ENCODE measurements around the gene LSP1. TPM values are rescaled to one million over a fixed set of nuclear protein-coding genes. Genes with fewer than 3 reads are reported as not detected.

Gene LSP1
- total RNA-seq, 1 donor from 2014 or later: not detected

DNA sequence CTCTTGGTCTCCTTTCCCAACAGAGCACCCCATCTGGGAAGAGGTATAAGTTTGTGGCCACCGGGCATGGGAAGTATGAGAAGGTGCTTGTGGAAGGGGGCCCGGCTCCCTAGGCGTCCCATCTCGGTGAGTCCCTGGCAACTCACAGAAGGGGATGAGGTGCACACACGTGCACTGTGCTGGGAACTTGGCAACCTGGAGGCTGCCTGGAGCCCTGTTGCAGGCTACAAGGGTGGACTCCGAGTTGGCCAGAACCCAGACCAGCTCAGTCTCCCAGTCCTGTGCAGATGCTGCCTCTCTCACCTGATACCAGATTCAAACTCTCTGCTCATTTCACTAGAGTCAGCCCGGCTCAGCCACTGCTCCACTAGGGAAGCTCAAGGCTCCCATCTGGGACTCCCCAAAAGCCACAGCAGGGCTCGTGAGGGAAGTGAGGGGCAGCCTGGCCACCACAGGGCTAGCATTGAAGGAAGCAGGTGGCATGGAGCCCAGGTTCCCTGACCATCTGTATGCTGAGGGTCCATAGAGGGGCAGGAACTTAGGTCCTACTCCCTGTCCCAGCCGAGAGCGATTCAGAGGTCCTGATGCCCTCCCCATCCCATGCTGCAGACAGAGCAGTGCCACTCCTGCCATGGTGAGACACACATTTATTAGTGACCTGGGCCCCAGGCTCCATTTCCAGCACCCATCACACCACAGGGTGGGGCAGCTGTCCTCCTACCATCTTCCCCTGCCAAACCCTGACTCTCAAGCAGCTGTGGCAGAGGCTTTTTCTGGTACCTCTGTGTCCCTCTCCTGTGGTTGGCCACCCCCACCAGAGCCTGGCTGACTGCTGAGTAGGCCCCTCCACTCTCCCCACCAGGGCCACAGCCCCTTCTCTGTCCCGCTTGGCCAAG lies 34.8 kb downstream of the LSP1 start:
- H3K27ac Mint-ChIP-seq (ENCODE audit: unreplicated experiment): no peak overlapping the region
- peaks cover 5% of the 10 kb centered on the region for H3K27me3 Mint-ChIP-seq (ENCODE audit: unreplicated experiment)
- TF ChIP-seq, protein P1, sequence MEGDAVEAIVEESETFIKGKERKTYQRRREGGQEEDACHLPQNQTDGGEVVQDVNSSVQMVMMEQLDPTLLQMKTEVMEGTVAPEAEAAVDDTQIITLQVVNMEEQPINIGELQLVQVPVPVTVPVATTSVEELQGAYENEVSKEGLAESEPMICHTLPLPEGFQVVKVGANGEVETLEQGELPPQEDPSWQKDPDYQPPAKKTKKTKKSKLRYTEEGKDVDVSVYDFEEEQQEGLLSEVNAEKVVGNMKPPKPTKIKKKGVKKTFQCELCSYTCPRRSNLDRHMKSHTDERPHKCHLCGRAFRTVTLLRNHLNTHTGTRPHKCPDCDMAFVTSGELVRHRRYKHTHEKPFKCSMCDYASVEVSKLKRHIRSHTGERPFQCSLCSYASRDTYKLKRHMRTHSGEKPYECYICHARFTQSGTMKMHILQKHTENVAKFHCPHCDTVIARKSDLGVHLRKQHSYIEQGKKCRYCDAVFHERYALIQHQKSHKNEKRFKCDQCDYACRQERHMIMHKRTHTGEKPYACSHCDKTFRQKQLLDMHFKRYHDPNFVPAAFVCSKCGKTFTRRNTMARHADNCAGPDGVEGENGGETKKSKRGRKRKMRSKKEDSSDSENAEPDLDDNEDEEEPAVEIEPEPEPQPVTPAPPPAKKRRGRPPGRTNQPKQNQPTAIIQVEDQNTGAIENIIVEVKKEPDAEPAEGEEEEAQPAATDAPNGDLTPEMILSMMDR (IDR thresholded peaks at IDR 0.05; ENCODE audit: unreplicated experiment): no peak
- no peak for DNase-seq (ENCODE audit: low spot score)
- no peak overlapping the region for H3K4me3 Mint-ChIP-seq (ENCODE audit: unreplicated experiment)
- H3K36me3 Mint-ChIP-seq (ENCODE audit: low read depth, unreplicated experiment): no peaks in the 10 kb centered on the region
- no peaks in the 10 kb centered on the region for H3K4me1 Mint-ChIP-seq (ENCODE audit: unreplicated experiment)
- H3K9me3 Mint-ChIP-seq (ENCODE audit: unreplicated experiment): no peaks in the 10 kb centered on the region

DNA sequence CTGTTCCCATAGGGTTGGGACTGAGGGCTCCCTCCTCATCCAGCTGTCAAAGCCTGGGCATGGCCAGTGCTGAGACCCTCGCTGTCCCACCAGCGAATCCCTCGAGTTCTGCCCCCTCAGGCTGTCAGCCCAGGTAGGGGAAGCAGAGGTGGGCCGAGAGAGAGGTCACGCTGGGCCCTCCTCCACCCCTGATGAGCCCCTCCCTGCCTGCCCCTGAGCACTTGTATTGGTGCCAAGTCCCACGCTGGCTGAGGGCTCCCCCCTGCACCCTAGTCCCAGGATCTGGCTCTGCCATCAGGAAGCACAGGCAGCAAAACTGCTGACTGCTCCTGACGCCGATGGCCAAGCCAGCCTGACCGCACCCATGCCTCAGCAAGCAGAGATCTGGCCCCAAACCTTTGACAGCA lies 35.5 kb downstream of the LSP1 start:
- Mint-ChIP-seq H3K36me3 (ENCODE audit: low read depth, unreplicated experiment) (no peaks in the 10 kb centered on the region), H3K4me1 (ENCODE audit: unreplicated experiment) (no peaks in the 10 kb centered on the region), H3K27ac (ENCODE audit: unreplicated experiment) (no peak overlapping the region), H3K9me3 (ENCODE audit: unreplicated experiment) (no peaks in the 10 kb centered on the region), H3K27me3 (ENCODE audit: unreplicated experiment) (peaks cover 5% of the 10 kb centered on the region), H3K4me3 (ENCODE audit: unreplicated experiment) (no peak overlapping the region)
- DNase-seq (ENCODE audit: low spot score): no peak
- TF ChIP-seq, protein P1 (IDR thresholded peaks at IDR 0.05; ENCODE audit: unreplicated experiment): no peak

DNA sequence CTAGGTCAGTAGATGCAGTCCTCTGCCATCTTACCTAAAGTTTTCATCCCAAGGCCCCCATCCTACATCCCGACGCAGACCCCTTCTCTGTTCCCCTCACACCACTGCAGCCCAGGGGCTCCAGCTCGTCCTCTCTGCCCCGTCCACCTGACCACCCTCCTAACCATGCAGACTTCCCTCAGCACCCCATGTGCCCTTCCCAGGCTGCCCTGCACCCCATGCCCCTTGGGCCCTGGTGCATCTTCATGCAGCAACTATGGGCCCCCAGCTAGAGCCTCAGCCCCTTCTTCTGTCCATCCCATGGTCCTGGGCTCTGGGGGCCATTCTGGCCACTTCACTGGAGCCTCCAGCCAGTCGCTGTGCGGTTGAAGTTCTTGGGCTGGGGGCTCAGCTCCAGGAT lies 35.9 kb downstream of the LSP1 start:
- Mint-ChIP-seq H3K27me3 (ENCODE audit: unreplicated experiment) (peaks cover 5% of the 10 kb centered on the region), H3K4me3 (ENCODE audit: unreplicated experiment) (no peak overlapping the region), H3K27ac (ENCODE audit: unreplicated experiment) (no peak overlapping the region), H3K4me1 (ENCODE audit: unreplicated experiment) (no peaks in the 10 kb centered on the region), H3K9me3 (ENCODE audit: unreplicated experiment) (no peaks in the 10 kb centered on the region), H3K36me3 (ENCODE audit: low read depth, unreplicated experiment) (no peaks in the 10 kb centered on the region)
- TF ChIP-seq, protein P1 (IDR thresholded peaks at IDR 0.05; ENCODE audit: unreplicated experiment): no peak
- no peak for DNase-seq (ENCODE audit: low spot score)

DNA sequence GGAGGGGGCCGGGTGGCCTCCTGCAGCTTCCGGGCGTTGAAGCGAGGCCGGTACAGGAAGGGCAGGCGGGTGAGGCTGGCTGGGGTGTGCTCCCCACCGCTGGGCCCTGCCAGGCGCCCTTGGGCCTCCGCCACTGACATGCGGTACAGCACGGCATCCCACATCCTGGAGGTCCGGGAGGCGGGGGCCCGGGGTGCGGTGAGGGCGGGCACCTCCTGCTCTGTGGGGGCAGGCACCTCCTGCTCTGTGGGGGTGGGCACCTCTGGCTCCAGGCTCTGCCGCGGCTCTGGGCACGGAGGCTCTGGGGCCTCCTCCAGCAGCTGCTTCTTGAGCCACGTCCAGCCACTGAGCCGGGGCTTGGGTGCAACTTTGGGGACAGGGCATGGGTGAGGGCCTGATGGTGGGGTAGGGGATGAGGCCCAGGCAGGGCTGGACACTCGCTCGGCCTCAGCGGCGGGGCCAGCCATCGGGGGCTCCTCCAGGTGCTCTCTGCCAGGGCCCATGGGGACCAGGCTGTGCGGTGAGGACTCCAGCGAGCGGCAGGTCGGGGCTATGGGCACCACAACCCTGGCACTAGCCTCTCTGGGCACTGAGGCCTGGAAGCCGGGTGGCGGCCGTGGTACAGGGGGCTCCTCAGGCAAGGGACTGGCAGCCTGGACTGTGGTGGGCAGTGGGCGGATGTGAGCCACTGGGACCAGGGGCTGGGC lies 36.5 kb downstream of the LSP1 start:
- H3K9me3 Mint-ChIP-seq (ENCODE audit: unreplicated experiment): no peaks in the 10 kb centered on the region
- H3K36me3 Mint-ChIP-seq (ENCODE audit: low read depth, unreplicated experiment): no peaks in the 10 kb centered on the region
- H3K27me3 Mint-ChIP-seq (ENCODE audit: unreplicated experiment): peaks cover 5% of the 10 kb centered on the region

More for the DNA sequence above, 36.5 kb downstream of the LSP1 start:
- H3K27ac Mint-ChIP-seq (ENCODE audit: unreplicated experiment): no peak overlapping the region
- no peaks in the 10 kb centered on the region for H3K4me1 Mint-ChIP-seq (ENCODE audit: unreplicated experiment)
- no peak overlapping the region for H3K4me3 Mint-ChIP-seq (ENCODE audit: unreplicated experiment)
- TF ChIP-seq, protein P1 (IDR thresholded peaks at IDR 0.05; ENCODE audit: unreplicated experiment): no peak
- DNase-seq (ENCODE audit: low spot score): no peak
